H1 (cell line): ENCODE results near the gene PLB1. TPM values are rescaled to one million over a fixed set of nuclear protein-coding genes. Genes with fewer than 3 reads are reported as not detected.

Source experiments
- SIN3A ChIP-seq, 2 experiments: IDR thresholded peaks in 1 of 2; conservative IDR thresholded peaks in 1 of 2; 2 replicates each; pipeline ENCODE4 v1.6.1; 2011 to 2012; ENCODE audit warnings: low read length in 2 of 2, improper control_type of control experiment in 1 of 2, low read depth in 1 of 2, mild to moderate bottlenecking in 1 of 2
- polyA plus RNA-seq, 7 experiments: library from polyadenylated mRNA; depleted of rRNA in 3 of 7; stranded (reverse) in 5 of 7; unstranded in 2 of 7; fragments of >200 nt in 5 of 7; fragments of 200-250 nt in 2 of 7; gene quantifications; 1 replicate in 5 of 7; 2 replicates in 1 of 7; 4 replicates in 1 of 7; pipeline versions ENCODE4 v1.2.1 to v1.2.3, GENCODE V29; 2011 to 2013; ENCODE audit warnings: missing spikeins in 2 of 7, mixed read lengths in 2 of 7
- total RNA-seq: library from RNA; stranded (reverse); fragmentation: NEBNext Ultra II Directional; extraction: Animal tissue kit (Norgen Biotek cat#: 25700); gene quantifications from 2 replicates; pipeline ENCODE4 v1.2.1, GENCODE V29; 2021

Gene PLB1
- total and polyA plus RNA-seq, 2 of the 8 experiments (the other 6 are each of a cell fraction or from before 2014, with no cell fraction given) = 0.20 to 0.36 TPM

DNA sequence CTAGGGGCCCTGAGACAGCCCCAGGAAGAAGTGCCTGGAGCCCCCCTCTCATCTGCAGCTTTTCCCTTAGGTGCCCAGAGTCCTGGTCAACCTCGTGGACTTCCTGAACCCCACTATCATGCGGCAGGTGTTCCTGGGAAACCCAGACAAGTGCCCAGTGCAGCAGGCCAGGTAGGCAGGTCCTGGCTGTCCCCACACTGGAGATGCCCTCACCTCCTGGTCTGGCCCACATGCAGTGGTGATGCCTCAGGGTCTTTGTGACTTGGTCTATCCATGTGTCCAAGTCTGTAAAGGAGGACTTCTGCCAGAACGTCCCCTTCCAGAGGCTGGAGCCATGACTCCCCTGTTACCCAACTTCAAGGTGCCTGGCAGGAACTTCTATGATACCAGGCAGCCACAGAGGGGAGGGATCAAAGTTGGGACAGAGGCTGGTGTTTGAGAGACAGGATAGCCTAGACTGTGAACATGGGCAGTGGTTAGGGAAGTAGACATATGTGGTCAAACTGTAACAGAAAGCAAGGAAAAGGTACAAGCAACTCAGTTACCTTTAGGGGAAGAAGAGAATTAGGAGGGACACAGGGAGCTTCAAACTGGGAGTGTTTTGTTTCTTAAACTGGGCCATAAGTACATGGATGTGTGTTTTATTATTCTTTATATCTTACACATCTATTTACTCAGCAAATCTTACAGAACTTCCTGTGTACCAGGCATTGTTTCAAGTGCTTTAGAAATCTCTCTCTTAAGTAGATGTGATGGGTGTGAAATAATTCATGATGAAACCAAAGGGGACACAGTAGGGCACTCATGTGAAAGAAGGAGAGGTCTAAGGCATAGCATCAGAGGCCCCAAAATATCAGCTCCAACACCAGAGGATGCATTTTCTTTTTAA, 107.1 kb downstream of the PLB1 start (continued):
- no peak for TF ChIP-seq SIN3A (conservative IDR thresholded peaks at IDR 0.05 in 1 of 2, IDR thresholded peaks at IDR 0.05 in 1 of 2; ENCODE audit: low read depth in 1 of 2, low read length in 2 of 2)
